ENCODE results near the gene ZNF84.

The ZNF84 gene

DNA sequence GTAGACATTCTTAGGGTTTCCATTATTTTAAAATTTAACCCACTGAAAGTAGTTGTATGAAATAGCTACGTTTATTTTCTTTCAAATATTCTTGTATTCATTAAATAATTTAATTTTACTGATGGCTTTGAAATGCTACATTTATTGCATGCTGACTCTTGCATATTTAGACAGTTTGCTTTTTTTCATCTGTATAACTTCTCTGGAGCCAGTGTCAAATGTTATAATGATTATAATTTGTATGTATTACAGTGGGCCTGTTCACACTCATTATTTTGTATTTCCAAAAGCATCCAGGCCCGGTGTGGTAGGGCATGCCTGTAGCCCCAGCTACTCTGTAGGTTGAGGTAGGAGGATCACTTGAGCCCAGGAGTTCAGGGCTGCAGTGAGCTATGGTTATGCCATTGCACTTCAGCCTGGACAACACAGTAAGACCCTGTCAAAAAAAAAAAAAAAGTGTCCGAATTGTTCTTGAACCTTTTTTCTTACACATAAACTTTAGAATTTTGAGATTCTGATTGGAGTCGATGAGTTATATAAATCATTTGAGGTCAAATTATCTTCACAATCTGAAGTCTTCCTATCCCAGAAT, 905 bp downstream of the ZNF84 start:
- DNase-seq (ENCODE audit: extremely low spot score) = no peak
- TF ChIP-seq NFRKB (IDR thresholded peaks at IDR 0.05) (no peak), CTBP1 (IDR thresholded peaks at IDR 0.05; ENCODE audit: borderline replicate concordance) (no peak), FOXM1 (IDR thresholded peaks at IDR 0.05; ENCODE audit: borderline replicate concordance) (no peak), TARDBP (IDR thresholded peaks at IDR 0.05) (no peak), BHLHE40 (IDR thresholded peaks at IDR 0.05; ENCODE audit: borderline replicate concordance) (no peak), HDGF (IDR thresholded peaks at IDR 0.05; ENCODE audit: borderline replicate concordance) (no peak), ELF4 (IDR thresholded peaks at IDR 0.05) (no peak)
- TF ChIP-seq, protein P1, sequence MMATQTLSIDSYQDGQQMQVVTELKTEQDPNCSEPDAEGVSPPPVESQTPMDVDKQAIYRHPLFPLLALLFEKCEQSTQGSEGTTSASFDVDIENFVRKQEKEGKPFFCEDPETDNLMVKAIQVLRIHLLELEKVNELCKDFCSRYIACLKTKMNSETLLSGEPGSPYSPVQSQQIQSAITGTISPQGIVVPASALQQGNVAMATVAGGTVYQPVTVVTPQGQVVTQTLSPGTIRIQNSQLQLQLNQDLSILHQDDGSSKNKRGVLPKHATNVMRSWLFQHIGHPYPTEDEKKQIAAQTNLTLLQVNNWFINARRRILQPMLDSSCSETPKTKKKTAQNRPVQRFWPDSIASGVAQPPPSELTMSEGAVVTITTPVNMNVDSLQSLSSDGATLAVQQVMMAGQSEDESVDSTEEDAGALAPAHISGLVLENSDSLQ (IDR thresholded peaks at IDR 0.05) = no peak
- CTCF ChIA-PET = no interaction called here
- POLR2A ChIA-PET = interaction anchor here (1.0 kb wide), 1 partner anchor 42 kb away, joined by 4 read pairs; no protein-coding TSS in a partner anchor

DNA sequence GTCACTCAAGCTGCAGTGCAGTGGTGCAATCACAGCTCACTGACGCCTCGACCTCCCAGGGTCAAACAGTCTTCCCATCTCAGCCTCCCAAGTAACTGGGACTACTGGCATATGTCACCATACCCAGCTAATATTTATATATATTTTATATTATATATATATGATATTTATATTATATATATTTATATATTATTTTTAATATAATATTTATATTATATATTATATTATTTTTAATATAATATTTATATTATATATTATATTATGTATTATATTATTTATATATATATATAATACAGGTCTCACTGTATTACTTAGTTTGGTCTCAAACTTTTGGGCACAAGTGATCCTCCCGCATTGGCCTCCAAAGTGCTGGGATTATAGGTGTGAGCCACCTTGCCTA, 9.4 kb downstream of the ZNF84 start:
- ChIA-PET CTCF (no interaction called here), POLR2A (no interaction called here)
- DNase-seq (ENCODE audit: extremely low spot score) = no peak
- TF ChIP-seq L3MBTL2 (conservative IDR thresholded peaks at IDR 0.05) = no peak
- no peak for TF ChIP-seq ARNT (IDR thresholded peaks at IDR 0.05)
- TF ChIP-seq TARDBP (IDR thresholded peaks at IDR 0.05) = no peak
- no peak for TF ChIP-seq LEF1 (IDR thresholded peaks at IDR 0.05; ENCODE audit: borderline replicate concordance)
- TF ChIP-seq NFRKB (IDR thresholded peaks at IDR 0.05) = no peak
- TF ChIP-seq BHLHE40 (IDR thresholded peaks at IDR 0.05; ENCODE audit: borderline replicate concordance) = no peak
- TF ChIP-seq FOXA1 (IDR thresholded peaks at IDR 0.05) = no peak
- TF ChIP-seq SUZ12 (IDR thresholded peaks at IDR 0.05) = no peak
- TF ChIP-seq SP1 (IDR thresholded peaks at IDR 0.05) = no peak
- TF ChIP-seq FOXK2 (IDR thresholded peaks at IDR 0.05) = no peak
- no peak for TF ChIP-seq FOXM1 (IDR thresholded peaks at IDR 0.05; ENCODE audit: borderline replicate concordance)
- TF ChIP-seq HDGF (IDR thresholded peaks at IDR 0.05; ENCODE audit: borderline replicate concordance) = no peak
- TF ChIP-seq ZNF384 (IDR thresholded peaks at IDR 0.05) = no peak
- TF ChIP-seq ELF4 (IDR thresholded peaks at IDR 0.05) = no peak
- no peak for TF ChIP-seq CTBP1 (IDR thresholded peaks at IDR 0.05; ENCODE audit: borderline replicate concordance)
- TF ChIP-seq, protein P1 (IDR thresholded peaks at IDR 0.05) = no peak

DNA sequence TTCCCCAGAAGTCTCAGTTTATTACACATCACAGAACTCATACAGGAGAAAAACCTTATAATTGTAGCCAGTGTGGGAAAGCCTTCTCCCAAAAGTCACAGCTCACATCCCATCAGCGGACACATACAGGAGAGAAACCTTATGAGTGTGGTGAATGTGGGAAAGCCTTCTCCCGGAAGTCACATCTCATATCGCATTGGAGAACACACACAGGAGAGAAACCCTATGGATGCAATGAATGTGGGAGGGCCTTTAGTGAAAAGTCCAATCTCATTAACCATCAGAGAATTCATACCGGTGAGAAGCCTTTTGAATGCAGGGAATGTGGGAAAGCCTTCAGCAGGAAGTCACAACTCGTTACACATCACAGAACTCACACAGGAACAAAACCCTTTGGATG, 20.1 kb downstream of the ZNF84 start:
- DNase-seq (ENCODE audit: extremely low spot score) = no peak
- no peak for TF ChIP-seq ZNF384 (IDR thresholded peaks at IDR 0.05)
- no peak for TF ChIP-seq SUZ12 (IDR thresholded peaks at IDR 0.05)
- no peak for TF ChIP-seq SP1 (IDR thresholded peaks at IDR 0.05)
- TF ChIP-seq, protein P1 (IDR thresholded peaks at IDR 0.05) = no peak
- TF ChIP-seq FOXK2 (IDR thresholded peaks at IDR 0.05) = no peak
- no peak for TF ChIP-seq CTBP1 (IDR thresholded peaks at IDR 0.05; ENCODE audit: borderline replicate concordance)
- TF ChIP-seq ELF4 (IDR thresholded peaks at IDR 0.05) = no peak
- no peak for TF ChIP-seq L3MBTL2 (conservative IDR thresholded peaks at IDR 0.05)
- TF ChIP-seq NFRKB (IDR thresholded peaks at IDR 0.05) = no peak
- TF ChIP-seq LEF1 (IDR thresholded peaks at IDR 0.05; ENCODE audit: borderline replicate concordance) = no peak
- TF ChIP-seq FOXA1 (IDR thresholded peaks at IDR 0.05) = no peak

DNA sequence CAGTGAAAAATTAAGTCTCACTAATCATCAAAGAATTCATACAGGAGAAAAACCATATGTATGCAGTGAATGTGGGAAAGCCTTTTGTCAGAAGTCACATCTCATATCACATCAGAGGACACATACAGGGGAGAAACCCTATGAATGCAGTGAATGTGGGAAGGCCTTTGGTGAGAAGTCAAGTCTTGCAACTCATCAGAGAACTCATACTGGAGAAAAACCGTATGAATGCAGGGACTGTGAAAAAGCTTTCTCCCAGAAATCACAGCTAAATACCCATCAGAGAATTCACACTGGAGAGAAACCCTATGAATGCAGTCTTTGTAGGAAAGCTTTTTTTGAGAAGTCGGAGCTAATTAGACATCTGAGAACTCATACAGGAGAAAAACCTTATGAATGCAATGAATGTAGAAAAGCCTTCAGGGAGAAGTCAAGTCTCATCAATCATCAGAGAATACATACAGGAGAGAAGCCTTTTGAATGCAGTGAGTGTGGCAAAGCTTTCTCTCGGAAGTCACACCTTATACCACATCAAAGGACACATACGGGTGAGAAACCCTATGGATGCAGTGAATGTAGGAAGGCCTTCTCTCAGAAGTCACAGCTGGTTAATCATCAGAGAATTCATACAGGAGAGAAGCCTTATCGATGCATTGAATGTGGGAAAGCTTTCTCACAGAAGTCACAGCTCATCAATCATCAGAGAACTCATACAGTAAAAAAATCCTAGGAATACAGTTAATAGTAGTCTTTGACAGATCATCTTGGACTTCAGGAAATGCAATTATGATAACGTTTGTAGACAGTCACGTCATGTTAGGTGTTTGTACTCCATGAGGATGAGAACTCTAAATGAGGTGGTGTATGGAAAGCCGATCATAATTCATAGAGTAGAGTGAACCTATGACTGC, 21.1 kb downstream of the ZNF84 start:
- DNase-seq (ENCODE audit: extremely low spot score) = no peak
- ChIA-PET CTCF (no interaction called here), POLR2A (no interaction called here)
- TF ChIP-seq CTBP1 (IDR thresholded peaks at IDR 0.05; ENCODE audit: borderline replicate concordance) = no peak
- no peak for TF ChIP-seq LEF1 (IDR thresholded peaks at IDR 0.05; ENCODE audit: borderline replicate concordance)

More for the DNA sequence above, 20.1 kb downstream of the ZNF84 start:
- ChIA-PET CTCF (no interaction called here), POLR2A (no interaction called here)

DNA sequence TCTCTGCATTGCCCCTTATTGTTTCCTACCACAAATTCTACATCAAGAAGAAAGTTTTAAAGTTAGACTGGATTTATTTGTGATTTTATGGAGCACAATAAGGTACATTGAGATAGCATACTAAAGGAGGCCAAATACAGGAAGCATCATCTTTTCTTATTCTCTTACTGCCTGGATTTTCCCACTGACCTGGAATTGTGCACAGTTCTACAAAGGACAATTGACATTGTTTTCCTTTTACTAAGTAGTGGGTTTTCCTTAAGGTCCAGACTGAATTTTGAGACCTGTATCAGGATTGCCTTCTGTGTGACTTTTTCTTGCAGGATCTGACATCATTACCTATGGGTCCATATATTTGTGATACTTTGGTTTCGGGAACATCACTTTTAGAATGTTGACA, 24.6 kb downstream of the ZNF84 start:
- DNase-seq (ENCODE audit: extremely low spot score) = no peak
- TF ChIP-seq ELF4 (IDR thresholded peaks at IDR 0.05) (no peak), SUZ12 (IDR thresholded peaks at IDR 0.05) (no peak), TARDBP (IDR thresholded peaks at IDR 0.05) (no peak)
- TF ChIP-seq, protein P1 (IDR thresholded peaks at IDR 0.05) = no peak
- ChIA-PET CTCF (no interaction called here), POLR2A (no interaction called here)

DNA sequence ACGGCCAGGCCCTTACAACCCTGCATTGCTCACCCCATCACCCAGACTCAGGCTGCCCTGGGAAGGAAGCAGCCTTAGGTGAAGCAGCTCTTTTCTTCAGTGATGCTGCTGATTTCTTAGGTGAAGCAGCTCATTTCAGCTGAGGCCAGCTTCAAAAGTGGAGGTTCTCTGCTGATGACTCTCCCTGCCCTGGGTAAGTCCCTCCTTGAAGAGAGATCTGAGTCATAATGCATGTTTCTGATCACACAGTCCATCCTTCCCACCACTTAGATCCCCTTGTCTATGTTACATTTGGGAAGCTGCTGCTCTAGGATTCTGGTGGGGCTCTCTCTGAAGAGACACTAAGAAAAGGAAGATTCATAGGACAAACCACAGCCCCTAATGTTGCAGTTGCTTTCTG, 26.2 kb downstream of the ZNF84 start:
- TF ChIP-seq SUZ12 (IDR thresholded peaks at IDR 0.05) = no peak
- TF ChIP-seq FOXM1 (IDR thresholded peaks at IDR 0.05; ENCODE audit: borderline replicate concordance) = no peak
- no peak for TF ChIP-seq LEF1 (IDR thresholded peaks at IDR 0.05; ENCODE audit: borderline replicate concordance)
- no peak for TF ChIP-seq L3MBTL2 (conservative IDR thresholded peaks at IDR 0.05)
- no peak for TF ChIP-seq FOXK2 (IDR thresholded peaks at IDR 0.05)
- TF ChIP-seq CTBP1 (IDR thresholded peaks at IDR 0.05; ENCODE audit: borderline replicate concordance) = no peak
- TF ChIP-seq, protein P1 (IDR thresholded peaks at IDR 0.05) = no peak
- no peak for TF ChIP-seq FOXA1 (IDR thresholded peaks at IDR 0.05)
- TF ChIP-seq ARNT (IDR thresholded peaks at IDR 0.05) = no peak
- no peak for TF ChIP-seq TARDBP (IDR thresholded peaks at IDR 0.05)
- no peak for TF ChIP-seq NFRKB (IDR thresholded peaks at IDR 0.05)
- TF ChIP-seq ZNF384 (IDR thresholded peaks at IDR 0.05) = no peak
- no peak for TF ChIP-seq ELF4 (IDR thresholded peaks at IDR 0.05)
- TF ChIP-seq HDGF (IDR thresholded peaks at IDR 0.05; ENCODE audit: borderline replicate concordance) = no peak
- no peak for TF ChIP-seq SP1 (IDR thresholded peaks at IDR 0.05)
- no peak for TF ChIP-seq BHLHE40 (IDR thresholded peaks at IDR 0.05; ENCODE audit: borderline replicate concordance)
- ChIA-PET CTCF (no interaction called here), POLR2A (no interaction called here)
- DNase-seq (ENCODE audit: extremely low spot score) = no peak

Data from HEK293T (cell line).